OCI-LY3 (cell line): Measurements from ENCODE around the gene LARGE2.

Experiments
- H2AFZ ChIP-seq: fragments of 200-600, 300-600 bp; shearing (Covaris generic); 2 replicates; pipeline ENCODE4 v1.6.0; 2014; ENCODE audit warnings: antibody characterized with exemption, low read depth, low read length
- H3K27ac ChIP-seq: fragments of 200-600, 300-600 bp; sonication (generic); 2 replicates; pipeline ENCODE4 v1.5.1; 2014; ENCODE audit warnings: mild to moderate bottlenecking, low read length, moderate library complexity, mixed read lengths
- H3K27me3 ChIP-seq: fragments of 200-600, 300-600 bp; sonication (generic); 2 replicates; pipeline ENCODE4 v1.6.1; 2014; ENCODE audit warnings: low read depth, low read length, mixed read lengths
- H3K36me3 ChIP-seq: fragments of 200-600, 300-600 bp; sonication (generic); replicated peaks from 2 replicates; pipeline ENCODE3; 2014; ENCODE audit warnings: low read depth, low read length, mixed read lengths
- H3K4me1 ChIP-seq: fragments of 300-600, 200-600 bp; sonication (generic); 2 replicates; pipeline ENCODE4 v1.6.1; 2014; ENCODE audit warnings: low read length, mixed read lengths
- H3K4me2 ChIP-seq: fragments of 200-600, 300-600 bp; sonication (generic); 2 replicates; pipeline ENCODE4 v1.6.1; 2014; ENCODE audit warnings: low read length, mixed read lengths
- H3K4me3 ChIP-seq: fragments of 300-600, 200-600 bp; sonication (generic); 2 replicates; pipeline ENCODE4 v1.5.1; 2014; ENCODE audit warnings: antibody characterized with exemption, mild to moderate bottlenecking, low read length, moderate library complexity
- H3K79me2 ChIP-seq: fragments of 300-600, 200-600 bp; shearing (Covaris generic); 2 replicates; pipeline ENCODE4 v1.6.1; 2014; ENCODE audit warnings: mild to moderate bottlenecking, low read length, mixed read lengths
- H3K9ac ChIP-seq: fragments of 300-600, 200-600 bp; shearing (Covaris generic); 2 replicates; pipeline ENCODE4 v1.6.0; 2014; ENCODE audit warnings: mild to moderate bottlenecking, low read length, moderate library complexity
- H3K9me3 ChIP-seq: fragments of 200-600, 300-600 bp; shearing (Covaris generic); 2 replicates; pipeline ENCODE4 v1.6.1; 2014; ENCODE audit warnings: low read length, mixed read lengths; ENCODE audit not compliant: insufficient read depth
- H4K20me1 ChIP-seq: fragments of 200-600, 300-600 bp; sonication (generic); 2 replicates; pipeline ENCODE4 v1.6.1; 2016; ENCODE audit warnings: low read length, mixed read lengths; ENCODE audit not compliant: insufficient read depth
- EZH2phosphoT487 ChIP-seq: fragments of 200-600 bp; shearing (Covaris generic); IDR thresholded peaks from 2 replicates; pipeline ENCODE4 v1.6.1; 2018; ENCODE audit warnings: antibody characterized with exemption, mixed run types, low read depth
- TF ChIP-seq, protein P1 (sequence below): fragments of 200-600, 300-600 bp; sonication (generic); IDR thresholded peaks from 2 replicates; pipeline ENCODE4 v1.5.1; 2014; ENCODE audit warnings: antibody characterized with exemption, low read length, low read depth

LARGE2 gene

DNA sequence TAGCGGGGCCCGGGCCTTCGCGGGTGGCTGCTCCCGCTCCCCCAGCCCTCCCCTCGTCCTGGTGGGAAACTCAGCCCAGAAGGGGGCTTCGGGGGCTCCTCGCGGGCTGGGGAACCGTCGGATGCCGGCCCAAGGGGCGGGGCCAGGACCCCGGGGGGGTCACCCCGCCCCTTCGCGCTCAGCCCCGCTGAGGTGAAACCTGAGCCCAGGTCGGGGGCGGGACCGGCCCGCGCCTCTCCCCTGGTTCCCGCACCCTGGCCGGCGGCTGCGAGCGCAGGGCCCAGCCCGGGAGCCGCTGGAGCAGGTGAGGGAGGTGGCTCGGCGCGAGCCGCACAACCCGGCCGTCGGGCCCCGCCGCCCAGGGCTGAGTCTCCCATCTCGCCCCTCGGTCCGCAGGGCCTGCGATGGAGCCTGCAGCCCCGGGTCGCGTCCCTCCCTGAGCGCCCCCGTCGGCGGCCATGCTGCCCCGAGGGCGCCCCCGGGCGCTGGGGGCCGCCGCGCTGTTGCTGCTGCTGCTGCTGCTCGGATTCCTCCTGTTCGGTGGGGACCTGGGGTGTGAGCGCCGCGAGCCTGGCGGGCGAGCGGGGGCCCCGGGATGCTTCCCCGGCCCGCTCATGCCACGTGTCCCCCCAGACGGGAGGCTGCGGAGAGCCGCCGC is at the start of gene LARGE2:
Gene LARGE2, plus strand, starts transcription at position 232 of the 658 bp plus-strand sequence. Its CDS starts 227 bp downstream, at position 459.
- H3K36me3 ChIP-seq = no peaks in the 10 kb centered on the region
- H3K9me3 ChIP-seq = no peaks in the 10 kb centered on the region
- no peaks in the 10 kb centered on the region for H3K27me3 ChIP-seq
- peak within 1 kb of the TSS; percentile 48 for H3K4me2 ChIP-seq
- TF ChIP-seq, protein P1, sequence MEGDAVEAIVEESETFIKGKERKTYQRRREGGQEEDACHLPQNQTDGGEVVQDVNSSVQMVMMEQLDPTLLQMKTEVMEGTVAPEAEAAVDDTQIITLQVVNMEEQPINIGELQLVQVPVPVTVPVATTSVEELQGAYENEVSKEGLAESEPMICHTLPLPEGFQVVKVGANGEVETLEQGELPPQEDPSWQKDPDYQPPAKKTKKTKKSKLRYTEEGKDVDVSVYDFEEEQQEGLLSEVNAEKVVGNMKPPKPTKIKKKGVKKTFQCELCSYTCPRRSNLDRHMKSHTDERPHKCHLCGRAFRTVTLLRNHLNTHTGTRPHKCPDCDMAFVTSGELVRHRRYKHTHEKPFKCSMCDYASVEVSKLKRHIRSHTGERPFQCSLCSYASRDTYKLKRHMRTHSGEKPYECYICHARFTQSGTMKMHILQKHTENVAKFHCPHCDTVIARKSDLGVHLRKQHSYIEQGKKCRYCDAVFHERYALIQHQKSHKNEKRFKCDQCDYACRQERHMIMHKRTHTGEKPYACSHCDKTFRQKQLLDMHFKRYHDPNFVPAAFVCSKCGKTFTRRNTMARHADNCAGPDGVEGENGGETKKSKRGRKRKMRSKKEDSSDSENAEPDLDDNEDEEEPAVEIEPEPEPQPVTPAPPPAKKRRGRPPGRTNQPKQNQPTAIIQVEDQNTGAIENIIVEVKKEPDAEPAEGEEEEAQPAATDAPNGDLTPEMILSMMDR = no peak
- TF ChIP-seq EZH2phosphoT487 = no peak
- no peaks in the 10 kb centered on the region for H4K20me1 ChIP-seq
- H2AFZ ChIP-seq = no peak within 1 kb of the TSS
- peaks cover under 1% of the 10 kb centered on the region; the same call in 1 of the 2 replicates for H3K79me2 ChIP-seq
- peak within 1 kb of the TSS; percentile 57 for H3K4me3 ChIP-seq
- H3K27ac ChIP-seq = no peak within 1 kb of the TSS
- 0 out of 2 replicates have a peak, but pooled peaks cover 5% of the 10 kb centered on the region for H3K4me1 ChIP-seq
- no peak within 1 kb of the TSS for H3K9ac ChIP-seq

DNA sequence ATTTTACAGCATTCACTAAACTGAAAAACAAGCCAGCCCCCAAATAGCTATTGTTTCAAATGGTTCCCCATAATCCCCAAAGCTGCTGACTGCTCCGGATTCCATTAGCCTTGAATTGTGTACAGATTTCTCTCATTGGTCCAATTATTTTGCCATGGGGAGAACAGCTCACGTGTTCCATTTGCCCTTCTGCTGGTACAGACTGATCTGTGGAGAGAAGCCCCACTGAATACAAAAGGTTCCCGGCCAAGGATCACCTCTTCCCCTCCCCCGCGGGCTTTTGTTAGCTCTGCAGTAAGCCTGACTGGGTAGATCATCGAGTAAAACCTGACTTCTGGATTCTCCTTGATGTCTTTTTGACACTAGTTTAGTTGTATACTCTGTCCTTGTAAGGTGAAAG is 46.1 kb upstream of the LARGE2 start:
- H3K9ac ChIP-seq = no peak overlapping the region
- H2AFZ ChIP-seq = no peak overlapping the region
- no peaks in the 10 kb centered on the region for H3K9me3 ChIP-seq
- H3K4me2 ChIP-seq = no peak overlapping the region
- H3K79me2 ChIP-seq = no peaks in the 10 kb centered on the region
- peaks cover 12% of the 10 kb centered on the region for H4K20me1 ChIP-seq
- TF ChIP-seq EZH2phosphoT487 = no peak
- TF ChIP-seq, protein P1 = no peak
- H3K4me1 ChIP-seq = no peaks in the 10 kb centered on the region
- no peak overlapping the region for H3K4me3 ChIP-seq
- H3K27ac ChIP-seq = no peak overlapping the region
- H3K36me3 ChIP-seq = peaks cover 52% of the 10 kb centered on the region
- H3K27me3 ChIP-seq = no peaks in the 10 kb centered on the region

- no peak overlapping the region for H3K27ac ChIP-seq
Measured at GRCh38 chr11:45877221-45877620, 45.2 kb upstream of the LARGE2 start.

DNA sequence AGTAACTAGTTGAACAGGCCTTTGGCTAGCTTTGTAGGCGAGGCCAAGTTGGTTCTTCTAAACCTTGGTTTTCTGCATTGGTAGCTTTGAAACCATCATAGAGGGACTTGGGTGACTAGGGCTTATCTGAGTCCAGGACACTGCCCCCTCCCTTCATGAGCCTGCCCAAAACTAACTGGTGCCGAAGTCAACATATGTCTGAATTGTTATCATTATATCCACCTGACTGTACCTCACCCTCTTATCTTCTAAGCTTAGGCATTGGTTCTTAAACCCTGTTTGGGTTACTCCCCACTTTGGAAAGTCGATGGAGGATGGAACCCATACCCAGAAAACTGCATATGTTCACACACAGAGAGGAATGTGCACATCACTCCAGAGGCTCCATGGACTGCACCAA is 44.6 kb upstream of the LARGE2 start:
- H3K27me3 ChIP-seq = no peaks in the 10 kb centered on the region
- no peak overlapping the region for H3K9ac ChIP-seq
- no peak overlapping the region for H2AFZ ChIP-seq
- H3K9me3 ChIP-seq = no peaks in the 10 kb centered on the region
- H4K20me1 ChIP-seq = peaks cover 17% of the 10 kb centered on the region
- H3K4me1 ChIP-seq = no peaks in the 10 kb centered on the region
- TF ChIP-seq, protein P1 = no peak
- no peak for TF ChIP-seq EZH2phosphoT487
- H3K36me3 ChIP-seq = peaks cover 51% of the 10 kb centered on the region
- H3K4me2 ChIP-seq = no peak overlapping the region
- no peak overlapping the region for H3K4me3 ChIP-seq
- no peaks in the 10 kb centered on the region for H3K79me2 ChIP-seq
- no peak overlapping the region for H3K27ac ChIP-seq

More at GRCh38 chr11:45877221-45877620, 45.2 kb upstream of the LARGE2 start:
- no peak overlapping the region for H3K4me2 ChIP-seq
- H3K9ac ChIP-seq = no peak overlapping the region
- TF ChIP-seq, protein P1 = no peak
- no peak for TF ChIP-seq EZH2phosphoT487
- no peaks in the 10 kb centered on the region for H3K4me1 ChIP-seq
- H3K79me2 ChIP-seq = no peaks in the 10 kb centered on the region
- H2AFZ ChIP-seq = no peak overlapping the region
- H3K27me3 ChIP-seq = no peaks in the 10 kb centered on the region
- peaks cover 51% of the 10 kb centered on the region for H3K36me3 ChIP-seq
- peaks cover 17% of the 10 kb centered on the region for H4K20me1 ChIP-seq
- no peaks in the 10 kb centered on the region for H3K9me3 ChIP-seq
- no peak overlapping the region for H3K4me3 ChIP-seq
